C1 segment of cervical spinal cord (tissue), 14 donors: ENCODE data around the gene PTTG2.

Source experiments
- DNase-seq, 14 donors: peaks; one replicate each; lab custom pipeline; 2025; lab: John Stamatoyannopoulos, UW

PTTG2 gene

DNA sequence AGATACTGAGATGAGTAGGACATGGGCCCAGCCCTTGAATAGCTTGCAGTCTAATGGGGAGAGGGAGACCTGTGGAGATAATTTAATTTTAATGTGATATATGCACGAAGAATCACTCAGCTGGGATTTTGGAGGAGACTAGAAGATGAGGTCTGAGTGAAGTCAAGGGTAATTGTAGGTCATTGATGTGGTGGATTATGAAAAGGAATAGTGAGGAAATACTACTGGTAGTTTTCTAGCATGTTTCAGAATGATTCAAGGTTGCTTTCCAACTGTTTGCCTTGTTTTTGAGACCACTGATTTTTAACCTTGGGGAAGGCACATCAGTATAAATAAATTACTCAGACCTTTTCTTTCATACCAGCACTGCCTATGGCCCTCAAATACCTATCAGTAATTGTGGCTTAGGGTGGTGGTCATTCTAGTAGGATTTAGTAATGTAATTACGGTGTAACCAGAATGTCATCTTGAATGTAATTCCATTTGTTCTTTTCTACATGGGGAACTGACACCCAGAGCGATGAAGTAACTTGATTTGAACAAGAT is 25.6 kb downstream of the PTTG2 start:
- no peak for DNase-seq

DNA sequence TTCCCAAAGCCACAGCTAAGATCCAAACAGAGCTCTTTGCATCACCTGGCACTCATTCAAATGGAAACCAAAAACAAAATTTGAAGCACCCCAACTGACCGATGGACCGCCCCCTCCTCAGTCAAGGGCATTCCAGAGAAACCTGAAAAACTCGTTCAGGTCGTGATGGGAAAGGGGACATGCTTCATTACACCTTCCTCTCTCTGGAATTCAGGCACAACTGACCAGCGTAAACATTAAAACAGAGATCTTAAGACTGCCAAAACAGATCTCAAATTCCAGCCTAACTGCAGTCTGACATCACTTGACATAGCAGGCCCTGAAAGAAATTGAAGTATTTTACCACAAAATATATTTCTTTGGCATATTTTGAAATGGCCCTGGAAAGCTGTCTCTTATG is 28.5 kb downstream of the PTTG2 start:
- no peak for DNase-seq

DNA sequence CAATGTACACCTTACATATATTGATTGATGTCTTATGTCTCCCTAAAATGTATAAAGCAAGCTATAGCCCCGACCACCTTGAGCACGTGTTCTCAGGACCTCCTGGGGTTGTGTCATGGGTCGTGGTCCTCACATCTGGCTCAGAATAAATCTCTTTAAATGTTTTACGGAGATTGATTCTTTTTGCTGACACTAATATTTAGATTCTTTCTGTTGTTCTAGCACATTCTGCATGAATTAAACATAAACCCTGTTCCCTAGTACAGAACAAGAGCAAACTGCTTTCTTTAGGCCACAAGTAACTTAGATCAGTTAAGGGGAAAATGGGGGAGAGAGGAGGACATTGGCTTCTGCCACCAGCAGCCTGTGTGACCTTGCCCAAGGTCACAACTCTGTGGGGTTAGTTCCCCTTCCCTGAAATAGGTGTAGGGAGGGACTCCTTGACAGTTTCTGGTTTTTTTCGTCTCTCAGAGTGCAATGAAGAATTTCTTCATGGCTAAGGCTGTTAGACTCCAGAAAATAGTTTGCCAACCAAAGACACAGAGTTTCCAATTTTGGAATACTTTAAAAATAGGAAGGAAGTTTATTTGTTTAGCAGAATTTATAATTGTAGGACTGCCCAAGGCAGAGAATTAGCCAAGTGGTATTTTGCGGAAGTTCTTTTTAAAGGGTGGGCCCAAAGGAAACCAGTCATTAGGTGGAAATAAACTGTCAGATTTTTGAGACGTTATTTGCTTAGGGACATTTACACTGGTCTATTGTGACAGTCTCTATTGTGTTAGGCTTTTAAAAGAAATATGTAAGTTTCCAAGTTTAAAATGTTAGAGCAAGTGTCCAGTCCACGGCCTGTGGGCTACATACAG is 29.4 kb downstream of the PTTG2 start:
- DNase-seq = no peak

DNA sequence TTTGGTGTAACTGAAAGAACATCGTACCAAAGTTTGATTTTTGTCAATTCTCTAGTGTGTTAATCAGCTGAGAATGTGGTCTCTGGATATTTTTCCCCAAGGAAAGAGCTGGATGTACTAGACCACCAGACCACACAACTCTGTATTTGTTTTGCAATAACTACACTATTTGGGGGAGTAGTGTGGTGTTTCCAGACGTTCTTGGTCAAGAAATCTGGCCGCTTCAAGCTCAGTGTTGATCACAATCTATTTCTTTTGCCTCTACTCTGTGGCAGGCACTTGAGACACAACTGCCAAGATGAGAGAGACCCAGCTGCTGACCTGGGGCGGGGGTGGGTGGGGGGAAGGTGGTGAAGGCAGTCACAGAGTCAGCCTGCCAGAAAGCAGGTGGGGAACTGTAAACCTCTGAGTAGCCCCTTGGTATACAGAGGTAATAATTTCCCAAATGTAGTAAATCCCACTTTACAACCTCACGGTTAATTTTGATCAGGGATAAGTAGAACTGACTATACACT is 30.6 kb downstream of the PTTG2 start:
- no peak for DNase-seq

- no peak for DNase-seq
Observed at GRCh38 chr4:37991623-37992410, 31.6 kb downstream of the PTTG2 start.

- no peak for DNase-seq
Observed at GRCh38 chr4:37993806-37994205, 33.6 kb downstream of the PTTG2 start.

GRCh38 chr4:37994569-37994968 is 34.4 kb downstream of the PTTG2 start:
- no peak for DNase-seq

GRCh38 chr4:37995299-37995821 is 35.2 kb downstream of the PTTG2 start:
- DNase-seq = no peak

DNA sequence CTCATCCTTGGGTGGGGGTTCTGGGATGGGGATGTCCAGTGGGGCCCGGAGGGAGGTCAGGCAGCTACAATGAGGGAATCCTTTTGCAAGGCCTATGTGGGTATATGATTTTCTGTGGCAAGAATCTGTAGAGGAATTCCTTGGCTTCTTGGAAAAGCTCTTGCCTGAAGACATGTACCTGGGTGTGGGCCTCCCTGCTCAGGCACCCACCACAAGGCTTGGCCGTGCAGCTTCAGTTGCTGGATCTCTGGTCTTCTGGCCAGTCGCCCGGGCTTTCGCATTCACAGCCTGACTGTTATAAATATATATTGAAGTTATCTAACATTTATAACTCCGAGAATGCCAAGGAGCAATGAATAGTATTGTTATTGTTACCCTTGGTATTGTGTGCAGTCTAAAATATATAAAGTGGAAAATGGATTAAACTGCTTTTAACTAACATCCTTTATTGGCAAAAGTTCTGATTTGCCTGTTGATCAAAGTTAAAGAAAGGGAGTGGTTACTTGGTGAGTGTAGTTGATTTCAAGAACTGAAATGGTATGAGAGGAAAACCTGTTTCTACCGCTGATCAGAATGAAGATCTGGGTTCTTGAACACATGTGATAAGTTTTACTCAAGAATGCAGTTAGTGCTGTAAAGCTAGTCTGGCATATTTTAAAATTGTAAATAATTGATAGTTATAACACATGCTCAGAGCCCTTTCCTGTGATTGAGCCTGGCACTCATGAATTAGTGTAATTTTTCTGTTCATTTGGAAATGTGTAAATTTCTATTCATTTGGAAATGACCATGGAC is 36.0 kb downstream of the PTTG2 start:
- DNase-seq = no peak

GRCh38 chr4:37998226-37998625 is 38.0 kb downstream of the PTTG2 start:
- DNase-seq = no peak

GRCh38 chr4:37999000-37999716 is 39.0 kb downstream of the PTTG2 start:
- DNase-seq = no peak

DNA sequence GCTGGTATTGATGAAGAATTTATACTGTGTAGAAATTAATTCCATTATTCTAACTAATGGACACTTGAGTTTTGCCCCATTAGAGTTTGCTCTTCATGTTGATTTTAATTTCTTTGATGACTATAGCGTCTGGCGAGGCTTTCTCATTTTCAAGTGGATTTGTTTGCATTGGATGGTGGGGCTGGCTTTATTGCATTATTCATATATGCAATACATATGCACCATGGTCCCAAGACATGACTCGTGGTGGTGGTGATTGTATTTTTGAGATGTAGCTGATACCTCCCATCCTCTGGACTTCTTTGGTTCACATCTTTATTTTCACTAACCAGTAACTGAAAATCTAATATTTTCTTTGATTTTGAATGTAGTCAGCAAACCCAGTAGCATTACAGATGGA is 39.8 kb downstream of the PTTG2 start:
- no peak for DNase-seq

GRCh38 chr4:38001927-38002326 is 41.7 kb downstream of the PTTG2 start:
- DNase-seq = no peak

GRCh38 chr4:38002451-38003071 is 42.4 kb downstream of the PTTG2 start:
- no peak for DNase-seq

DNA sequence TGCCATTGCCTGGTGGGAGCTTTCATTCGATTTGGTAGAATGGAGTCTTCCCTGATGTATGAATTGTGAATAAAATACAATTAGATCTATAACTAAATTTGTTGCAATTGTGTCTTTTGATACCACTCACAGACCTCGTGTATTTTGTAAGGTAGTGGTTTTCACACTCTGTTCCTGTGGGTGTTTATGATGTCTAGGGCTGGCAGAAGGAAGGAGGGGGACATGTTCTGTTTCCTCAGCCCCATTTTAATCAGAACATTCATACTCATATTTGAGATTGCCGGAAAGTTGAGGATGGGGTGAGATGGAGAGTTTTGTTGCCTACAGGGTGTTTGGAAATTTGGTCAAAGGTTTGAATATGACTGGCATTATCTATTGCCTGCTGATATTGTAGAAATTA is 42.9 kb downstream of the PTTG2 start:
- DNase-seq = no peak

DNA sequence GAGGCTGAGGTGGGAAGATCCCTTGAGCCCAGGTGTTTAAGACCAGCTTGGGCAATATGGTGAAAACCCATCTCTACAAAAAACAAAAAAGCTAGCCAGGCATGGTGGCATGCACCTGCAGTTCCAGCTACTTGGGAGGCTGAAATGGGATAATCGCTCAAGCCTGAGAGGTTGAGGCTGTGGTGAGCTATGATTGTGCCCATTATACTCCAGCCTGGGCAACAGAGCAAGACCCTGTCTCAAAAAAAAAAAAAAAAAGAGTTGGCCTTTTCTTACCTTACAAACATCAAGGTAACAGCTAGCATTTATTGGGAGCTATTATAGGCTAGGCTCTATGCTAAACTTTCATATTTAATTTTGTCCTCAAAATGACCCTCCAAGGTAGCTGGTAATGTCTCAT is 43.4 kb downstream of the PTTG2 start:
- no peak for DNase-seq

DNA sequence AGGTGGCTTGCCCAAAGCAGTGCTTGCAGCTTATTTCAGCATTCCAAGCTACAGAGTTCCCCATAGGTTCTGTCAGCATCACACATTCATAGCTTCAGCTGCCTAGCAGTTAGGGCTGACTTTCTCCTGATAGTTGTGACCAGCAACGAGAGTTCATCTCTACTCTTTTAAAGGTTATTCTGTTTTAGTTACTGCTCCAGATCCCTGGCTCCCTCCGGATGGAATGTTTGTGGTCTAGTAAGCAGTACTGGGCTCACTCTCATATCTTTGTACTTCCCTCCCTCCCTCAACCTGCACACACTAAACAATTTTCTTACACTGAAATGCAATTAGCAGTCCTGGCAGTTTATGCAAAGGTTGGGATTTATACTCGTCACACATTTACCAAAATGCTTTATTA is 43.9 kb downstream of the PTTG2 start:
- DNase-seq = no peak

DNA sequence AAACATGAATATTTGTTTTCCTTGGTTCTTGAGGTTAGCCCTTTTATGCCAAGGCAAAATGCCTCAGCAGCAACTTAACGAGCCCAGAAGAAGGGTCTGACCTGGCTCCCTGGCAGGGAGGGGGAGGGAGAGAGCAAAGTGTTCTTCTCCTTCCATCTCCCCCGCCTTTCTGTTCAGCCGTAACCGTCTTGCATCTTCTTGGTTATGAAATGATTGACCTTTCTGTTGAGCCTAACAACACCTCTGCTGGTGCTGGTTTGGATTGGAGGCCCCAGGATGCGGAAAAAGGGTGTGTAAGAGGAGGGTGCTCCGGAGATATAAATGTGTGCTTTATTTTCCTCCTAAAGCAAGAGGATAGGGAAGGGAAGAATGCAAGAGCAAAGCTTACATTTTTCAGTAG is 44.7 kb downstream of the PTTG2 start:
- no peak for DNase-seq

DNA sequence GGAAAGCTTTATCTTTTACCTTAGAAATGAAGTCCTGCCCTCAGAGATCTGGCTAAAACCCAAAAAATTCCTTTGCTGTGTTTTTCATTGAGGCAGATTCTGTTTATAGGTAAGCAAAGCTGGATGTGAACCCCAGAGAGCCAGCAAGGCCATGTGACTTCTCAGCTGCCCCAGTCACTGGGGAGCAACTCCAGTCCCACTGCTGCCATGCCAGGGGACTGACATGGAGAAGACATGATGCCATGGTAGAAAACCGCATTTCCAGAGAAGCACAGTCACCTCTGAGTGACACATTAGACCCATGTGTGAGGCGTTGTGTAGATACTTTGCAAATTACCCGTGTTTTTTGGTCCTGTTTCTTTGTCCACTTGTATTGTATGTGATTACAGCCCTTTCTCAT is 45.4 kb downstream of the PTTG2 start:
- DNase-seq = no peak

- no peak for DNase-seq
Observed at GRCh38 chr4:38007645-38008044, 47.4 kb downstream of the PTTG2 start.
